Measurements from ENCODE around the gene TGFBR3L.
"Not testable (repeated sequence)": the region's sequence is repeated elsewhere in the genome, so short reads cannot be mapped to it uniquely, and the experiment has no call there.

TGFBR3L gene

DNA sequence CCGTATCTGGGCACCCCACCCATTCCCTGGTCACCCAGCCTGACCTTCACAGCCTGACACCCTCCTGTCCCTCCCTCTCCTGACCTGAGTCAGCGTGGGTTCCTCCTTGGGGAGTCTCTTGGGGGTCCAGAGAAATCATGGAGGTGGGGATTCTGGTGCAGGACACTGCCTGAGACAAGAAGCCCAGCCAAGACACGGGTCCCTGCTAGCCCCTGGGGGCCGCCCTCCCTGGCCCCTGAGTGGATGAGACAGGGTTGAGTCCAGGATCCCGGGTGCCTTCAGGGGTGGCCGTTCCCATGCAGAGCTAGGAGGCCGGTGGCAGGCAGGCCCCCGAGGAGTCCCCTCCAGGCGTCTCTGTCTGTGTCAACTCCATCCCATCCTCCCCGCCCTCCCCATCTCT lies 9.4 kb upstream of the TGFBR3L start:
- no peak for DNase-seq

DNA sequence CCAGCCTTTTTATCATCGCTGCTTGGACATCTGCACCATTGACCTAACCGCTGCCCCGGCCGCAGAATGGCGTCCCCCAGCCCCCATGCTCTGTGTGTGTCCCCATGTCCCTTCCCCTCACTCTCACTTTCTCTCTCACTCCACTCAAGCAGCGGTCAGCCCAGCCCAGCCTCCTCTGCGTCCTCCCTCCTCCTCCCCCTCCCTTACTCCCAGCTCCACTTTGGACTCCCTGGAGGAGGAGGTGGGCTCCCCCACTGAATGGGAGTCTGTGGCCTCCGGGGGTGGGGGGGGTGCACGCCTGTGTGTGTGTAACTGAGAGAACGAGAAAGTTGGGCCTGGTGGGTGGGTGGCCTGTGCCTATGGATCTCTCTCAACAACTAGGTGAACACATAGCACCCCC lies 8.8 kb upstream of the TGFBR3L start:
- DNase-seq, result no peak

DNA sequence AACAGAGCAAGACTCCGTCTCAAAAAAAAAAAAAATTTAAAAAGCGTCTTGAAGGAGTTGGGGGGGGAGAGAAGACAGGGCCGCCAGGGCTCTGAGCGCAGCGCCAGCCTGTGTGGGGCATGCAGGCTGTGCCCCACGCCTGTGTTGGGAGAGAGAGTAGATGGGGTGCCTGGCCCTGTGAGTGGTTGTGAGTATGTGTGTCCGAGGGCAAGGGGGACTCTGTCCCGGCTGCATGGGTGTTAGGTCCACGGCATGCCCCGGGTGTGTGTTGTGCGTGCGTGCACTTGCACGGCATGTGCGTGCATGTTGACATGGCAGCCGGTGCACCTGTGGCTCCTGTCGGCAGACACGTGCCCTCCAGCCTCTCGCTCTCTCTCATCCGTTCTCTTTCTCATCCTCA lies 7.5 kb upstream of the TGFBR3L start:
- no peak for DNase-seq

DNA sequence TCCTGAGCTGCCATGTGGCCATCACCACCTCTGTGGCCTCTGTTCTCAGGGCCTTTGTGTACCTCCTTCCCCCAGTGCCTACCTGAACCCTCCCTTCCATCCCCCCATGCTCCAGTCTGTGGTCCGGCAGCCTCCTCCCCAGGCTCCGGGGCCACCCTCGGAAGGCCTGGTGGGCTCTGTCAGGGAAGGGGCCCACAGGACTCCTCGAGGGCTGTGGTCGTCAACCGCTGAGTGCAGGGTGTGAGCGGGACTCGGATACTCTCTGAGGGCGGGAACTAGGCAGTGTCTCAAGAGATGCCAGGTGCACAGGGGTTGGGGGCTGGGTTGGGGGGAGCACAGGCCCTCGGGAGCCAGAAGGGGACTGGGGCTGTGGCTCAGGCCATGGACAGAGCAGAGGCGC lies 7.1 kb upstream of the TGFBR3L start:
- DNase-seq, result no peak

DNA sequence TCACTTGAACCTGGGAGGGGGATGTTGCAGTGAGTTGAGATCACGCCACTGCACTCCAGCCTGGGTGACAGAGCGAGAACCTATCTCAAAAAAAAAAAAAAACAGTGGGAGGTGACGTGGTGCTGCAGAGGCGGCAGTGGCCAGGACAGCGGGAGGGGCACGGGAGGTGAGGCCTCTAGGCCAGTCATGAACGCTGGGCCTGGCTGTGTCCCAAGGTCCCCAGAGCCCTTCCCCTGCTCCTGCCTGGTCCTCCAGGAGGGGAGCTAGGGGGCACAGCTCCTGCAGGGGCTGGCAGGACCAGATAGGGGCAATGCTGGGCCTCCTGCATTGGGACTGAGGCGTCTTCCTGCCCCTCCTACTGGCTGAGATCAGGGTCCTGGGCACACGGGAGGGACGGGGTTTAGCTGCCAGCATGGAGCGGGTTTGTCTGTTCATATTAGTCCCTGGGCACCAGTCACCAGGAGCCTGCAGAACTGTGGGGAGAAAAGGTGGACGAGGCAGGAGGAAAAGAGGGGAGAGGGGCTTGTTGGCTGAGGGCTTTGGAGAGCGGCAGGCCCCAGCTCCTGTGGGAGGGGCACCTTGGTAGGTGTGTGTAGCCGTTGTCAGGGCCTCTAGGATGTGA lies 6.4 kb upstream of the TGFBR3L start:
- DNase-seq, result no peak

DNA sequence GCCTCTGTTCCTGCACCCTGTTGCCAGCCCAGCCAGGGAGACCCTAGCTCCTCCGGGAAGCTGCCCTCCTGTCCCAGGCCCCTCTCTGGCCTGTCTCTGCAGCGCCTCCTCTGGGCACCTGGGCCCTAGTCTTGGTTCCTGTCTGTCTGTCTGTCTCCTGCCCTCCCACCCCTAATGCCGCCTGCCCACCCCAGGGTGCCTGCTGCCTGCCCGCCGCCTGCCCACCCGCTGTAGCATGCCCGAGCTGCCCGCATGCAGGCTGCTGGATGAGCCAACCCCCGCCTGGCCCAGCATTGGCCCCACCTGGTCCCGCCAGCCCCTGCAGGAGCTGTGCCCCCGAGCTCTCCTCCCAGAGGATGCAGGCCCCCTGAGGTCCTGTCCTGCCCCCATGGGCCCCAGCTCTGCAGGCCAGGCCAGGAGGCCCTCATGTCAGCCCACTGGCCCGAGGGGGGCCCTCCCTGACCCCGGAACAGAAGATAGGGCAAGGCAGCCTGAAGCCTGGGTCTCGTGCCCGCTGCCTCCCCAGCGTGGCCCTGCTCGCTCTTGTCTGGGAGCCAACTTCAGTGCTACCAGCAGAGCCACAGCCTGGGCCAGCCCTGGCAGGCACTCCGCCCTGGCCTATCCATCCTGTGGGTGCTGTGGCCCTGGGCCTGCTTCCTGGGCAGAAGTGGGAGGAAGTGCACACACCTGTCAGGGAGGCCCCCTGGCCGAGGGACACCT lies 5.7 kb upstream of the TGFBR3L start:
- no peak for DNase-seq

DNA sequence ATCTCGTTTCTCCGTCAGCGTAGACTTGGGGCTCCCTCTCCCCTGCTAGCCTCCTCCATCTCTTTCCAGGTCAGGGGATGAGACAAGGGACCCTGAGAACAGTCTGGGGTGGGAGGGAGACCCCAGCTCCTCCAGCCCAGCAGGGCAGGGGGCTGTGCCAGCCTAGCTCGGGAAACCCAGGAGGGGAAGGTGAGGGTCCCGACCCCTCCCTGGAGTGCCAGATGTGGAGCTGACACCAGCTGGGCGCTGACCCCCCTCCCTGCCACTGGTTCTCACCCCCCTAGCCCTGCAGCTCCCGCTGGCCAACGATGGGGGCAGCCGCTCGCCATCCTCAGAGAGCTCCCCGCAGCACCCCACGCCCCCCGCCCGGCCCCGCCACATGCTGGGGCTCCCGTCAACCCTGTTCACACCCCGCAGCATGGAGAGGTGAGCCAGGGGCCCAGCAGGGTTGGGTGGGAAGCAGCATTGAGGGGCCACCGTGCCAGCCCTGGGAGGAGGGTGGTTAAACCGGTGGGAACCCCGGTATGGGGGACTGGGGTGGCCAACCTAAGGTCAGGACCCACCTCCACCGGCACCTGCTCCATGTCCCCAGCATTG lies 5.1 kb upstream of the TGFBR3L start:
- no peak for DNase-seq

DNA sequence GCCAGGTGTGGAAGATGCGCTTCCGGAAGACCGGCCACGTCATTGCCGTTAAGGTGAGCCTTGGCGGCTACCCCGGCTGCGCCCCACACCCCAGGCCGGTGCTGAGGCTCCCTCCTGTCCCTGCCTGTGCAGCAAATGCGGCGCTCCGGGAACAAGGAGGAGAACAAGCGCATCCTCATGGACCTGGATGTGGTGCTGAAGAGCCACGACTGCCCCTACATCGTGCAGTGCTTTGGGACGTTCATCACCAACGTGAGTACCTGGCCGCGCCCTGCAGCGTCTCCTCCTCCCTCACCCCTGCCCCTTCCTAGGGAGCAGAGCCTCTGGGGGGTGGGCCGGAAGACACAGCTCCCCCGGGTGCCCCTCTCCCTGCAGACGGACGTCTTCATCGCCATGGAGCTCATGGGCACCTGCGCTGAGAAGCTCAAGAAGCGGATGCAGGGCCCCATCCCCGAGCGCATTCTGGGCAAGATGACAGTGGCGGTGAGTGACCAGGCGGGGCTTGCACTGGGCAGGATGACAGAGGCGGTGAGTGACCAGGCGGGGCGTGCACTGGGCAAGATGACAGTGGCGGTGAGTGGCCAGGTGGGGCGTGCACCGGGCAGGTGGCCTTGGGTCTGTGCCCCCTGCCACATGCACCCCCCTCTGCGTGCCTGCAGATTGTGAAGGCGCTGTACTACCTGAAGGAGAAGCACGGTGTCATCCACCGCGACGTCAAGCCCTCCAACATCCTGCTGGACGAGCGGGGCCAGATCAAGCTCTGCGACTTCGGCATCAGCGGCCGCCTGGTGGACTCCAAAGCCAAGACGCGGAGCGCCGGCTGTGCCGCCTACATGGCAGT lies 4.1 kb upstream of the TGFBR3L start:
- DNase-seq, result no peak

DNA sequence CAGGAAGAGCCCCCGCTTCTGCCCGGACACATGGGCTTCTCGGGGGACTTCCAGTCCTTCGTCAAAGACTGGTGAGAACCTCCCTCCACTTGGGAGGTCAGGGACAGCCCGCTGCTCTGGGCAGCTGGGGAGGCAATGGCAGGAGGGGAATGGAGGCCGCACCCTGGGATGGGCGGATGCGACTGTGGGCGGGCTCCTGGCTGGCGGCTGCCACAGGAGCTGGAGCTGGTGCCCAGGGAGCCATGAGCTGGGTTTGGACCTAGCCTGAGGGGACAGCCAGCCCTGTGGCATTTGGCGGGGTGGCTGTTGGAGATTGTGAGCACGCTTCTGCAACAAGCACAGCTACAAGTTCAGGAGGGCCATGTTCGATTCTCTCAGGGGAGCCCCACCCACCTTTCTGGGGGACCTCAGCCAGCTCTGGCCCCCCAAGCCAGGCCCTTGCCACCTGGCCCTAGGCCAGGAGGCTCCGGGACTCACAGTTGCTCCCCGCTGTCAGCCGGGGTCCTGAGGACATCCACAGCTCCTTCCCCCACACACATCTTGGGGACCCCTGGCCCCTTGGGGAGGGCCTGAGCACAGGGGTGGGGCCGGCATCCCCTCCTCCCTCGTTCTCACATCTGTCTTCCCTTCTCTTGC lies 3.0 kb upstream of the TGFBR3L start:
- no peak for DNase-seq

DNA sequence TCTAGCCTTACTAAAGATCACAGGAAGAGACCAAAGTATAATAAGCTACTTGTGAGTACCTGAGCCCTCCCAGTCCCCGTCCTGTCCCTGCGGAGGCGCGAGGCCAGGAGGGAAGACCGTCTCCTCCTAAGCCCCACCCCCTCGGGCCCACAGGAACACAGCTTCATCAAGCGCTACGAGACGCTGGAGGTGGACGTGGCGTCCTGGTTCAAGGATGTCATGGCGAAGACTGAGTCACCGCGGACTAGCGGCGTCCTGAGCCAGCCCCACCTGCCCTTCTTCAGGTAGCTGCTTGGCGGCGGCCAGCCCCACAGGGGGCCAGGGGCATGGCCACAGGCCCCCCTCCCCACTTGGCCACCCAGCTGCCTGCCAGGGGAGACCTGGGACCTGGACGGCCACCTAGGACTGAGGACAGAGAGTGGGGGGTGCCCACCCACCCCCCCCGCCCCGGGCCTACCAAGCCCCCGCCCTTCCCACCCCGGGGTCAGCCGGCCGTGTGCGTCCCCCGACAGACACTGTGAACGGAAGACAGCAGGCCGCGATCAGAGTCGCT lies 2.4 kb upstream of the TGFBR3L start:
- DNase-seq, result no peak

DNA sequence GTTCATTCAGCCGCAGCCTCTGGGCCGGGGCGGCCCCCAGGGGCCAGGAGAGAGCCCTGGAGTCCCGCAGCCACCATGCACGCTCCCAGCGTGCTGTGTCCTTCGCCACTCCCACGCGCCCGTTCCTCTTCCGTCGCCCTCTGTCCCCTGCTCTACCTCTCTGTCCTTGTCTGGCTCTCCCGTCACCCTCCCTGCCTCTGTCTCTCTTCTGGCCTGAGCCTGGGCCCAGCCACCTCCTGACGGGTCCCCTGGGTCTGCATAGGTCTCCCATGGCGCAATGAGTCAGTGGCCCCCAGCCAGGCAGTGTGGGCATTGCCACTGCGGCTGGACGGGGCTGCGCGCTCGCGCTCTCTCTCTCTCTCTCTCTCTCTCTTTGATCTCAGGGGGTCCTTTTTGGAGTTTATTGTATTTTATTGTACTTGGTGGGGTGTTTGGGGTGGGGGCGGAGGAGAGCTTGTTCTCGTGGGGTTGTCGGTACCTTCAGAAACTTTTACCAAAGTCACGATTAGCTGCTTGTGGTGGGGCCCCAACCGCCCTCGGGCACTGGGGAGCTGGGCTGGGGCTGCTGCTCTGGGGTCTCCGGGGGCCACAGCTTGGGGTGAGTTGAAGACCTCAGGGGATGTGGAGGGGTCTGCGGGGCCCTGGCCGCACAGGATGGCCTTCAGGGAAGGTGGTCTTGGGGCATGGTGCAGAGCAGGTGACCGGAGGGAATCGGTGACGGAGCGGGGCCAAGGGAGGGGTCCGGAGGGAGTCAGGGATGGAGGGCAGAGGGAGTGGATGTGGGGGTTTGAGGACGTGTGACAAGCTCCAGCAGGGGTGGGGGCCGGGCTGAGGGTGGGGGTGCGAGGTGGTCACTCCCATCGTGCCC lies 1.7 kb upstream of the TGFBR3L start:
- DNase-seq, result no peak

DNA sequence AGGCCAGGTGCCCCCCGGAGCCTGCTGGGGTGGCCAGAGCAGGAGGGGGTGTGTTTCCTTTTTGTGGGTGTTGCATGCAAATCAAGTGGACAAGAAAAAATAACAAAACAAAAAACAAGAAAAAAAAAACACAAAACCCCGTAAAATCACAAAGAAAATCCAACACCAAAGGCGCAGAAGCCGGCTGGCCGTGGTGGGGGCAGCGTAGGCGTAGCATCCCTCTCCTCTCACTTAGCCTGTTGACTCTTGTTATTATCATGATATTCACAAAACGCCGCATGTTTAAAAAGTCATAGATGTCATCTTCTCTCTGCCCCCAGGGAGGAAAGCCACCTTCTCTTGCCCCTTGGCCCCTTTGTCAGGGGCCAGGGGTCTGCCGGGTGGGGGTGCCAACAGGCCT lies 978 bp upstream of the TGFBR3L start:
- no peak for DNase-seq

DNA sequence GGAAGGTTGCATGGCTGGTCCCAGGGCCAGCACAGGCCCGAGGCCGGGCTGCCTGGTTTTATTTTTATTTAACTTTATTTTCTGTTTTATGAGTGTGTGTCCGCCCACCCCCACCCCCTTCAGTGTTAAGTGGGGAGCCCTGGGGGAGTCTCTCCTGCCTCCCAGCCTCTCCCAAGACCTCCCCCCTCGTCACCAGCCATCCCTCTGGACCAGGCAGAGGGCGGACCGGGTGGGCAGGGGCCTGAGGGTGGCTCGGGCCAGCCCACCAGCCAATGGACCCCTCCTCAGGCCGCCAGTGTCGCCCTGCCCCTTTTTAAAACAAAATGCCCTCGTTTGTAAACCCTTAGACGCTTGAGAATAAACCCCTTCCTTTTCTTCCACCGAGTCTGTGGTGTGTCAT lies 531 bp upstream of the TGFBR3L start:
- DNase-seq, result no peak

DNA sequence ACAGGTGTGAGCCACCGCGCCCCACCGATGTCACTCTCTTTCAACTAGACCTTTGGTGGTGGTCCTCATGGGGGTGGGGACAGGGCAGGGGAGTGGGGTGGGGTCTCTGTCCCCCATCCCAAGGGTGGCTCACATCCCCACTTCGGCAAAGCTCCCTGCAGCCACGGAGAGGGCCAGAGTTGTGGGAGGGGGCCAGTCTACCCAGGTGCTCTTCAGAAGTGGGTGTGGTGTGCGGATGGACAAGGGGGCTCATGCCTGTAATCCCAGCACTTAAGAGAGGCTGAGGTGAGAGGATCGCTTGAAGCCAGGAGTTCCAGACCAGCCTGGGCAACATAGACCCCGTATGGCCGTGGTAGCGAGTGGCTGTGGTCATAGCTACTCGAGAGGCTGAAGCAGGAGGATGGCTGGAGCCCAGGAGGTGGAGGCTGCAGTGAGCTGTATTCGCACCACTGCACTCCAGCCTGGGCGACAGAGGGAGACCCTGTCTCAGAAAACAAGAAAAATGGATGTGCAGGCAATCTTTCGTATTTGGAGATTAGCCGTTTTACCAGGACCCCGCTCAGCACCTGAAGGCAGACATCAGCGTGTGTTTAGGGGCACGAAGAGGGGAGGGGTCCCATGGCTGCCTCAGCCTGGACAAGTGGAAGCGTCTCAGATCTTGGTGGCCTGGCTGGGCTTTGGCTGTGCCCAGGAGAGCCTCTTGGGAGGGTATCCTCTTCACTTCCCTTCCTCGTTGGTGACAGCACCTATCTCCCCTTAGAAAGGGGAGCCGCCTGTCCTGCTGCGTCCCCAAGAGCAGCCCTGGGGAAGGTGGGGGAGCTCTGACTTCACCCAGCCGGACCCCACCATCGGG lies 846 bp downstream of the TGFBR3L start:
- no peak for DNase-seq

DNA sequence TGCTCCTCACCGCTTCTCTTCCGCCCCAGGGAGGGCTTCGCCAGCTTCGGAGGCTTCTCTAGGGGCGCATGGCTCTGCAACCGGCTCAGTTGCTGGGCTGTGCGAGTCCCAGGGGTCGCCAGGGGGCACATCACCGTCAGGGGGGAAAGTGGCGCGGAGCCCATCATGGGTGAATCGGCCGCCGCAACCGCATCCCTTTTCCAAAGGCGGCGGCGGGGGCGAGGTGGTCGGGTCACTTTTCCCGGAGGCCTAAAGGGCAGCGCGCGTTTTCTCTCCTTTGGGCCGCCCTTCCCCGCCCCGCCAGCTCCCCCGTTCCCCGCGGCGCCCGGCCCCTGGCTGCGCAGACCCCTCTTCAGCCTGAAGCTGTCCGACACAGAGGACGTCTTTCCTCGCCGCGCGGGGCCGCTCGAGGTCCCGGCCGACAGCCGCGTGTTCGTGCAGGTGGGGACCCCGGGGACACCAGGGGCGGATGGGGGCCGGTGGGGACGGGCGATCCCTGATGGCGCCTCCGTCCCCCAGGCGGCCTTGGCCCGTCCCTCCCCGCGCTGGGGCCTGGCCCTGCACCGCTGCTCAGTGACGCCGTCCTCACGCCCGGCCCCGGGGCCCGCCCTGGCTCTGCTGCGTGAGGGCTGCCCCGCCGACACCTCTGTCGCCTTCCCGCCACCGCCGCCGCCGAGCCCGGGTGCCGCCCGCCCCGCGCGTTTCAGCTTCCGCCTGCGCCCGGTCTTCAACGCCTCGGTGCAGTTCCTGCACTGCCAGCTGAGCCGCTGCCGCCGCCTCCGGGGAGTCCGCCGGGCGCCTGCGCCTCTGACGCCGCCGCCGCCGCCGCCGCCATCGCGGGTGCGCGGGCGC lies 1.7 kb downstream of the TGFBR3L start:
- peak; percentile 32 for DNase-seq

DNA sequence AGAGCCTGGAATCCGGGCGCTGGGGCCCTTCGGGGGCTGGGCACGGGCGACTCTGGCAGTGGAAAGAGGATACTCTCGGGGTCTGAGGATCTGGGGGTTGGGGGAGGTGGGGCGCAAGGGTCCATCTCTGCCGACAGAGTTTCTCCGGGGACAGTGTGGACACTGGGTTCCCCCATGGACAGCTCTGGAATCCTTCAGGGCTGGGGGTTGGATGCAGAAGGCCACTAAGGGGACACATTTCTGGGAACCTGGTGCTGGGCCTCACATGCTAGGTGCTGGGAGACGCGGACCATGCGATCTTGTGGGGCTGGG lies 2.3 kb downstream of the TGFBR3L start:
- DNase-seq, result peak; percentile 22

DNA sequence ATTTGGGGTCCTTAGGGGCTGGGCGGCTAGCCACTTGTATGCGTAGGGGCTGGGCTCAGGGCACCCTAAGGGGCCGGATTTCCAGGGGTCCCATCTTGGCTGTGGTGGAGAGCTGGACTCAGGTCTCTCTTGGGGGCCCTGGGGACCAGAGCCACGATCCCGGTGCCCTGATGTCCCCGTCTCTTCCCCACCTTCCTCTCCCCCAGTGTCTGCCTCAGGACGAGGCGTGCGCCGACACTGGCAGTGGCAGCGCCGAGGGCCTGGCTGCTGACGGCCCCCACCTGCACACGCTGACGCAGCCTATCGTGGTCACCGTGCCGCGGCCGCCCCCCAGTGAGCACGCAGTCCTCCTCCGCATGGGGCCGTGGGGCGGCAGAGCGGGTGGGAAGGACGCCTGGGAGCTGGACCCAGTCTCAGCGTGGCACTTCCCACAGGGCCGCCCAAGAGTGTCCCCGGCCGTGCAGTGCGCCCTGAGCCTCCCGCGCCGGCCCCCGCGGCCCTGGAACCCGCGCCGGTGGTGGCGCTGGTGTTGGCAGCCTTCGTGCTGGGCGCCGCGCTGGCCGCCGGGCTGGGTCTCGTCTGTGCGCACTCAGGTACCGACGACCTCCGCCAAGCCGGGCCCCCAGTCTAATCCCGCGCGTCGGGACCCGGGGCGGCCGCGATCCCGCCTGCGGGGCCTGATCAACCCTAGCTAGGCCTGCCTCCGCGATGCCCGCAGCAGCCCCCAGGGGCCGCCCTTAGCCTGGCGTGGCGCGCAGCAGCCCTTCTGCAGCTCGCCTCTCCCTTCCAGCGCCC lies 2.8 kb downstream of the TGFBR3L start:
- peak; percentile 62 for DNase-seq

DNA sequence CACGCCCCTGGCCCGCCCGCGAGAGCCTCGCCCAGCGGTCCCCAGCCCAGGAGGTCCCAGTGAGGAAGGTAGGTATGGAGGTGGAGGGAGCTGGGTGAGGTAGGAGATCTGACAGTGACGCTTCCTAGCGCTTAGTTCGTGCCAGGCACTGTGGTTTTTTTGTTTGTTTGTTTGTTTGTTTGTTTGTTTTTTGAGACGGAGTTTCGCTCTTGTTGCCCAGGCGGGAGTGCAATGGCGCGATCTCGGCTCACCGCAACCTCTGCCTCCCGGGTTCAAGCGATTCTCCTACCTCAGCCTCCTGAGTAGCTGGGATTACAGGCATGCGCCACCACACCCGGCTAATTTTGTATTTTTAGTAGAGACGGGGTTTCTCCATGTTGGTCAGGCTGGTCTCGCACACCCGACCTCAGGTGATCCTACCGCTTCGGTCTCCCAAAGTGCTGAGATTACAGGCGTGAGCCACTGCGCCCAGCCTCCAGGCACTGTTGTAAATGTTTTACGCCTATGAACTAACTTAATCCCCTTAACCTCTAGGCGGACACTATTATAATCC lies 3.5 kb downstream of the TGFBR3L start:
- DNase-seq, result not testable (repeated sequence)

Data from EL (cell line).